GM19043 (cell line): ENCODE results near the gene CACNA2D4.
"Not testable (repeated sequence)": the region's sequence is repeated elsewhere in the genome, so short reads cannot be mapped to it uniquely, and the experiment has no call there.

Experiments used
- ATAC-seq: cut with Tn5 transposase; IDR thresholded peaks from one replicate; pipeline ENCODE4 v1.9.1; 2021; ENCODE audit warnings: low read depth; ENCODE audit not compliant: unreplicated experiment

CACNA2D4 gene

DNA sequence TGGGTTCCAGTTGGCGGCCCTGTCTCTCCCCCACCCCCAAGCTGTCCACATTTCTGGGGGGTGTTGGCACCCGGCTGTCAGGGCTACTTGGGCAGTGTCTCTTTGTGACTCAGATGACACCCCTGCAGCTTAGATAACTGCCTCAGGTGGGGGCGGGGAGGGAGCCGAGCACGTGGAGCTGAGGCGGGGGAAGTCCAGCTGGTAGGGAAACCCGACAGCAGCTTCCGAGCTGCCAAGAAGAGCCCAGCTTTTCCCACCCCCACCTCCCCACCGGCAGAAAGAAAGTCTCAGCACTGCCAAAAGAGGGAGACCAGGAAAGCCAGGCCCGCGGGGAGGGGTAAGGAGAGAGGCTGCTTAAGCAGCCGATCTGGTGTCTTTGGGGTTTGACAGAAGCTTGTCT, 96.6 kb downstream of the CACNA2D4 start:
- no peak for ATAC-seq

DNA sequence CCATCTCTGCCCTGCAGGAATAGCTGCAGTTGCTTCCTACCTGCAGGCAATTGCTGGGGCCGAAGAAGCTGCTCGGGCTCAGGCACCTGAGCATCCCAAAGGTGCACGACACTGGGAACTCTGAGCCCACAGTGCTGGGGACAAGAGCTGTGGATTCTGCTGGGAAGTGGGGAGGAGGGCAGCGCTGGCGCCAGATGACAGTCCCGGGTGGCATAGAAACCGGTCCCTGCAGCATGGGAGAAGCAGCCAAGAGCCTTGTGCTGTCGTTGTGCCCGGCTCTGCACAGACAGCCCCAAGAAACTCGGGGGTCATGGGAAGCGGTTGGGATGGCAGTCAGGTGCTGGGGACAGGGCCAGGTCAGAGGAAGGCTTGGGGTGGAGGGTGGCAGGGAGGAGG, 97.6 kb downstream of the CACNA2D4 start:
- no peak for ATAC-seq

DNA sequence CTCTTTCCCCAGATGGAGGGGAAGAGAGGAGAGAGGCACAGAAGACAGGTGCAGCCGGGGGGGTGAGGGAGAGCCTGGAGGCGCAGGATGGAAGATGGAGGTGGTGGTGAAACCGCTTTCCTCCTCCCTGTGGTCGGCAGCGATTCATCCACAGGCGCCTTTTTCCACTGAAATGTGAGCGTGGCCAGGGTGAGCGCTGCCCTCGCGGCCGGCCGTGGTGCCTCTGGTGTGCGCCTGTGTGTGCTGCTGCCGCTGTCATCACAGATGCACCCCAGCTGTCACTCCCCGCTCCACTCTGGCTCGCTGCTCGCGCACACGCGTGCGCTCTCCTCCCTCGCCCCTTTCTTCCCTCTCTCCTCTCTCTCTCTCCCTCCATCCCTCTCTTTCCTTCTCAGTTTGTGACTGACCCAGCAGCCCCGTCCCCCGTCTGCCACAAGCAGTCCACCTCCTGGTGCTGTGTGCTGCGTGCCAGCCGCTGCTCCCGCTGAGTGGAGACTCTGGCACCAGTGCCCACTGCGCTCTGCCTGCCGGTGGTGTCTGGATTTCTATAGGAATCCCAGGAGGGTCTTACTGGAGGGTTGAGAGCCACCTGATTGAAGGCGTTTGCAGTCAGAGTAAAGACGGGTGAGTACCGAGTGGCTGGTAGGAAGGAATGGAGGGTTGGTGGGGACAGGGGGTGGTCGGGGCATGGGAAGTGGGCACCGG, 98.1 kb downstream of the CACNA2D4 start, which contains the start of gene LRTM2:
Gene LRTM2 (plus strand): TSS at position 375 of the 705 bp plus-strand sequence. CDS start 7,584 bp downstream, outside the sequence.
- no peak for ATAC-seq

- ATAC-seq, result no peak
These were observed 98.9 kb downstream of the CACNA2D4 start for GRCh38 chr12:1819571-1819970.

DNA sequence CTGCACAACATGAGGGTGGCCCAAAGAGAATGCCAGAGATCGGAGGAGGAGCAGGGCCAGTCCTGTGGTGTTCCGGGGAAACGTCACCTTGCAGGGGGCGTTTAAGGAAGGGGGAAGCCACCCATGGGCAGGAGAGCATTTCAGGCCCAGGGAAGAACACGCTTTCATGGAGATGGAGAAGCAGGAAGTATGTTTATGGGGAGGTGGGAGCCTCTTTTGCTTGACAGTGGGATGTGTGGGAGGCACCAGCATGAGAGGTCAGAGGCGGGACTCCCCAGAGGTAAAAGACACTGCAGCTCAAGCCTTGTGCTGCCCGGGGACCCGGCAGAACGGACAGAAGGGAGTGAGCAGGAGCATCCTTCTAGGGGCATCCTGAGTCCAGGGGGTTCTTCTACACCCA, 99.4 kb downstream of the CACNA2D4 start:
- ATAC-seq, result no peak

- ATAC-seq, result not testable (repeated sequence)
These were observed 100.5 kb downstream of the CACNA2D4 start for GRCh38 chr12:1817928-1818327.

GRCh38 chr12:1816730-1817348, 101.6 kb downstream of the CACNA2D4 start:
- ATAC-seq, result no peak

DNA sequence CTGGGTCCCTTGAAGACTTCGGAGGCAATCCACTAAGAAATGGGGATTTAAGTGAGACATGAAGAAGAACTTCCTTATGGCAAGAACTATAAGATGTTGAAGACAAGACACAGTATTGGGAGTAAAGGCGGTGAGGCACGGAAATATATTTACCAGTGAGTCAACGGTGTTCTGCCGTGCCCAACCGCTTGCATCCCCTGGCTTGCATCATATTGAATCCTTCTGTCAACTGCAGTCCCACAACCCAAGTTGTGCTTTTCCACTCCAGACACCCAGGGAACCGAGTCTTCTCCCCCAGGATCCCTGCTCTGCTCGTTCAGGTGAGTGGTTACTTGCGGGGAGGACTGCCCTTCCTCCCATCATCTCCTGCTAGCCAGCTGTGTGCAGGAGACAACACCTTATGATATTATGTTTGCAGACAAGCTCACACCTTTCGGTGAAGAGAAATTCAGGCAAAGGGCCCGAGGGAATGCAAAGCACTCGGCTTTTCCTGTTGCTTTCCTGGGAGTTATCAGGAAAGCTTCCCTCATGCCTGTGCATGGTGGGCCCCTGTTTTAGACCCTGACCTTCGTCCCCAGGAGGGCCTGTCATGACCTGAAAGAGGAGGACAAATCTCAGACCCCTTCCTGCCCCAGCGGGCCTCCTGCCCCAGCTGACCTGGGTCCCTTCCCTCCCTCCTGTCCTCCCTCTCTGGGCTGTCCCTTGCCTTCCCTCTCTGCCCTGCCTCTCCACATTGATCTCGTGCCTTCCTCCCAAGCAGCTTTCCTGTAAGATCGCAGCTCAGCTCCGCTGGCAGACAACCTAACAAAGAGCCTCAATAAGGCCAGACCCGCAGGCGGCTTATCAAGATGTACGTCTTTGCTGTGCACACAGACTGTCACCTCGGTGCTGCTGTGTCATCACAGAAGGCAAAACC, 102.4 kb downstream of the CACNA2D4 start:
- ATAC-seq, result no peak

GRCh38 chr12:1815108-1815507, 103.3 kb downstream of the CACNA2D4 start:
- ATAC-seq, result no peak

- no peak for ATAC-seq
These were observed 104.2 kb downstream of the CACNA2D4 start for GRCh38 chr12:1814266-1814665.

DNA sequence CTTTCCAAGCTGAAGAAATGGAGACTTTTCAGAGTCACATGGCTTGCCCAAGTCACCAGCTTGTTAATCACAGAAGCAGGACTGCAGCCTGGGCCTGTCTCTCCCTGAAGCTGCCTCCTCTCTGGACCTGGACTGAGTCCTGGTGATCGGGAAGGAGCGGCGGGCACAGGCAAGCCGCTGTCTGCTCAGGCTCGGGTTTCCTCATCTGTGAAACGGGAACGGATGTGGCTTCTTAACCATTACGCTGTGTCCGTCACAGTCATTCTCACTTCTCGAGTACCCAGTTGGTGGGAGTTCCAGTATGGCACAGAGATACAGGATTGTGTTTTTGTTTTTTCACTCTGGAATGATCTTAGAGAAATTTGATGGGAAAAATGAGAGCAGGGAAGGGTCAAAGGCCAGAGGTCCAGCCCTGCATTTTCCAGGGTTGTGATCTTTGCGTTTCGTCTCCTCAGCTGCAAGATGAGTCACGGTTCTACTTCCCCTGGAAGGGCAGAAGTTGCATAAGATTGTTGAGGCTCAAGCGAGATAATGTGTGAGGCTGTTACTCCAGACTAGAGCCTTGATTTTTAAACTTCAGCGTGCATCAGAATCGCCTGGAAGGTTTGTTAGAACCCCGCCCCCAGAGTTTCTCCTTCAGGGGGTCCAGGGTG, 105.7 kb downstream of the CACNA2D4 start:
- no peak for ATAC-seq

GRCh38 chr12:1811948-1812291, 106.5 kb downstream of the CACNA2D4 start:
- ATAC-seq, result no peak

DNA sequence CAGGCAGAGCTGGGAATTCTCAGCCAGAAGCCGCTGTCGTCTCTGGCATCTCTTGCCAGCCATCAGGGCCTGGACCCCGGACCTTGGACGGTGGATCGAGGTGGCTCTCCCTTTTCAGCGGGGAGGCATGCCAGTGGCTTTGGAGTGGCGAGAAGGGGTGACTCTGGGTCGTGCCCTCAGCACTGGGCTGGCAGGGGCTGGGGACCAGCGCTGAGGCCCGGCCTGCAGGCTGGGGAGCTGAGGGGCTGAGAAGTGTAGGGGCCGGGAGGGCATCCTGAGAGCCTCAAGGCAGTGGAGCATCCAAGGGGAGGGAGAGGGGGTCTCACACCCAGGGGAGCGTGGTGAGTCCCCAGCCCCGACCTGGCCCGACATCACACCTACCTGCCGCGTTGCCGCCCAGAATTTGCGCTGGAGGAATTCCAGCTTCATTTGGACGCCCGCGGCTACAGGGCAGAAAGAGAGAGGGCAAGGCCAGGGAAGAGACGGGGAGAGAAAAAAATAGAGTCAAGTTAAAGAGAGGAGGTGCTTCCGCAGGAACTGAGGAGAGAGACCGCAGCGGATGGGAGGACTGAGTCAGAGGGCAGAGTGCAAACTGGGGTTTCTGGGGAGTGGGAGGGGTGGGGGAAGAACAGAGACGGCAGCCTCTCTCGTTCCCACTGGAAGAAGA, 107.0 kb downstream of the CACNA2D4 start:
- no peak for ATAC-seq

DNA sequence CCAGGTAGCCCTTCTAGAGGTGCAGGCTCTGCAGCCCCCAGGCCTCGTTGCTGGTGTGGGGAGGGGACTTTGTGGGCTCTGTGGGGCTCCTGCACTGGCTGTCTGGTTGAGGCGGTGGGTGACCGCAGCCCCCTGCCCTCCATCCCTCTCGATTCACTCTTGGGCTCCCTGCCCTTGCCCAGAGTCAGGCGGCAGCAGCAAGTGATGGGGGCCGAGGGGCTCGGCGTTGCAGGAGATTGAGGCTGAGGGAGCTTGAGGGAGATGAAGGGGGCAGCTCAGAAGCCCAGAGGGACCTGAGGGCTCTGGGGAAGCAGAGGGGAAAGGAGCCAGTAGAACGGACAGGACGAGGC, 107.5 kb downstream of the CACNA2D4 start:
- ATAC-seq, result no peak

- no peak for ATAC-seq
These were observed 108.1 kb downstream of the CACNA2D4 start for GRCh38 chr12:1810201-1810930.

DNA sequence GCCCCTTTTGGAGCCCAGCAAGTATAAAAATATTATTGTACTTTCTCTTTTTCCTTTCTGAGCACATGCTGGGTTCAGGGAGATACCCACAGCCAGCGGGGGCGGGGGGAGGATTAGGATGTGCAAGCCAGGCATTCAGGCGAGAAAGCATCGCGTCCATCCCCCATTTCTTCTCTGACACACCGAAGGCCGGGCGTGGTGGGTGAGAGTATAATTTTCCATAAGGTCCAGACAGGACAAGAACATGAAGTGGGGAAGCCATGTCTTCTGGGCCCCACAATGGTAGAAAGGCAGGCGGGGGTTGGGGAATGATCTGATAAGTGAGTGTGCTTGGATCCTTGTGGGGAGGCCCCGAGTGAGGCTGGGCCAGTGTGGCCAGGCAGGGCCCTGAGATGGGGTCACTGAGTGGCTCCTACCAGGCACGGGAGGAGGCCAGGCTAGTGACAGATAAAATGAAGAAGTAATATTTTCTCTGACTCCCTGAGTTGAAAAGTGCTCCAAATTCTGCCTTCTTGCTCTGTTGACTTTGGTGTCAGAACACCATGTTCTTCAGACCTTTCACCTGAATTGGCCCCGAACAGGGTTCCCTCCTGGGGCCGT, 108.8 kb downstream of the CACNA2D4 start:
- ATAC-seq, result no peak

DNA sequence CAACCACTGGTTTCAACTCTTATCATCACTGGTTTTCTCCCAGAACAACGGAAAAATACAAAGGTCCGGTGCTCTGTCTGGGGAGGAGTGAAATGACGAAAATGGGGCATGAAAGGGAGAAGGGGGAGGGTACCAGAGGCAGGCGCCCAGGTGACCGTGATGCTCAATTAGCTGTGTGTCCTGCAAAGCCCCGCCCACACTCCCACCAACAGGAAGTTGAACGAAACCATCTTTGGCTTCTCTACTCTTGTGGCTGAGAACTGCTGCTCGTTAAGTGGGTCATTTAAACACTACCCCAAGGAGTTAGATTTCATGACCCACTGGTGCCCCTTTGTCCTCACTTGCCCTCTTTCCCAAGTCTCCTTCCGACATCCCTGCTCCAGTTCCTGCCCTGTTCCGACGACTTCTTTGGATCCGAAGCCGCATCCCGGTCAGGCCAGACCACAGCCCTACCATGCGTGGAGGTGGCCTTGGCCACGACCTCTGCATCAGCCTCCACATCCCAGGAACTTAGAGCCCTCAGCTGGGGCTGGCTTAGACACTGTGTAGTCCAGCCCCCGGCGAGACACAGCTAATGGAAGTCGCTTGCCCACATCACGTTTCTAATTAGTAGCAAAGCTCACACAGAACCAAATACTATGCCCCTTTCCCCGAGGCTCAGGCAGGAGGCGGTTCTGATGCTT, 109.5 kb downstream of the CACNA2D4 start:
- ATAC-seq, result no peak

GRCh38 chr12:1808036-1808797, 110.2 kb downstream of the CACNA2D4 start:
- ATAC-seq, result no peak
